Activated T-cell treated with anti-CD3 and anti-CD28 coated beads for 4 hours (primary cell): ENCODE results near the gene GIT2.
"Not testable (repeated sequence)": the region's sequence is repeated elsewhere in the genome, so short reads cannot be mapped to it uniquely, and the experiment has no call there.

ENCODE experiments used
- DNase-seq: peaks from one replicate; pipeline ENCODE4 v3.0.0-alpha.2; 2020

The GIT2 gene

DNA sequence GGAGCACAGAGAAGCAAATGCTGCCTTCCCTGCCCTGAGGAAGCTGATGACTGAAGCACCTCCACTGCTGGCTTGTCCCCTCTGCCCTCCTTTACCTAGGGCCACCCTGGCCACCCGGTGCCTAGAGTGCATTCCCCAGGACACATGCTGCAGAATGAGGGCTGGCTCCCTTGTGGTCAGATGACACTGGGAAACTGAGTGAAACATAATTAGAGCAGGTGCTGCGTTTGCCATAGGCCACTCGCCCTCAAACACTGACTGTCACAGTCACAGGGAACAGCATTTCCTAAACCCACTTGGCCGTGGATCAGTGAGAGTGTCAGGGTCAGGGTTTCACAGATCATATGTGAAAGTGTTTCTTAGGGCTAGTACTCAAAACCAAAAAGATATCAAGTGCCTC, 80.1 kb downstream of the GIT2 start:
- no peak for DNase-seq

DNA sequence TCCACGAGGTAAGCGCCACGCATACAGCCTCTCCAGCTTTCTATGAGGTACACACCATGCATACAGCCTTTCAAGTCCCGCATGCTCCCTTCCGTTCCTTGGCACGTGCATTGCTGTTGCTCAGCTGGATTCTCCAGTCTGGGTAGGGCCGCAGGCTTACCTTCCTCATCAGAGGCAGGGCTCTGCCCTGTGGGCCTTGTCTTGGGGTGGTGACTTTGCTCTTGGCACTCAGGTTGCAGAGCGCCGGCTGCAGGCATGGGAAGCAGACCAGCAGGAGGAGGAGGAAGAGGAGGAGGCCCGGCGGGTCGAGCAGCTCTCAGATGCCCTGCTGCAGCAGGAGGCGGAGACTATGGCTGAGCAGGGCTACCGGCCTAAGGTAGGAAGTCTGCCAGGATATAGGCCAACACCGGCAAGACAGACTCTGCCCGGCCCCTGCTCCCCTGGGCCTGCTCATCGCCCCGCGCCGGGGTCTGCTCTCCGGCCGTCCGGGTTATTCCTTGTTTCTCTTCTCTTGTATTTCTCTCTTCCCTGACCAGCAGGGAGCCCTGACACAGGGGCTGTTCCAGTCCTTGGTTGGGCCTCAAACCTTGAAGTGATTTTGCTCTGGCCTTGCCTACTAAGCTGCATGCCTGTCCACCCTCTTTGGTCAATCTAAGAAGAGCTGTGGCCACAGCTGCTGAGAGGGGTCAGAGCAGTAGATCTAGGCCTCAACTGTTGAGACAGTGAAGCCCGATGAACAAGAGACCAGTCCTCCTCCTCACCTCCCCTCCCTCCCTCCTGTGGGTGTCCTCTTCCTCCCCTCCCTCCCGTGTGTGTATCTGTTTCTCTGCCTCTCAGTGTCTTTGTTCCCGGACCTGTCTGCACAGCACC, 80.8 kb downstream of the GIT2 start:
- no peak for DNase-seq

GRCh38 chr12:109914461-109914860, 81.7 kb downstream of the GIT2 start:
- no peak for DNase-seq

DNA sequence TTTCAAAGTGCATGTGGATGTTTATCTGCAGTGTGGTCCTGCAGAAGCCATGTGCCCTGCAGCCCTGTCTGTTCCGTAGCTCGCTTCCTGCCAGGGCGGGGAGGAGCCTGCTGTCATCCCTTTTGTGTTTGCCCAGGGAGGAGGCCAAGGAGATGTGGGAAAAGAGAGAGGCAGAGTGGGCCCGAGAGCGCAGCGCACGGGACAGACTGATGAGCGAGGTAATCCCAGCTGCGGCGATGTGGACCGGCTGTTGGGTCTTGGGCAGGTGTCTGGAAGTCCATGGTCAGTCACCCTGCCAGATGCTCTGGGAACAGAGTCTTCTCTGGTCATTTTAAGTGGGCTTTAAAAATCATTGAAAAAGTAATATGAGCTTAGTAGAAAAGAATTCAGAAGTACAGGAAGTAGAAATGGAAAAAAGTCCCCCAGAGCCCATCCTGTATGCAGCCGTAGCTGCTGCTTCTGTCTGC, 83.3 kb downstream of the GIT2 start:
- DNase-seq: no peak

DNA sequence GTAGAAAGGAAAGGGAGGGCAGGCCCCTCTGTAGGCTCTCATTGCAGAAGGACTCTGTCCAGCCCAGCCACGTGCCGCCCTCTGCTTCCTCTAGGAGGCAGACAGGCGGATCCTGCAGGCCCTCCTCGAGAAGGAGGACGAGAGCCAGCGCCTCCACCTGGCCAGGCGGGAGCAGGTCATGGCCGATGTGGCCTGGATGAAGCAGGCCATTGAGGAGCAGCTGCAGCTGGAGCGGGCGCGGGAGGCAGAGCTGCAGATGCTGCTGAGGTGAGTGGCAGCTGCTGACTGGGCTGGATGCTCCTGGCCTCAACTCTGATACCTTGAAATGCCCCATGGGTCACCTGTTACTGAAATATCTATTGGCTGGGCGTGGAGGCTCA, 85.2 kb downstream of the GIT2 start:
- no peak for DNase-seq

DNA sequence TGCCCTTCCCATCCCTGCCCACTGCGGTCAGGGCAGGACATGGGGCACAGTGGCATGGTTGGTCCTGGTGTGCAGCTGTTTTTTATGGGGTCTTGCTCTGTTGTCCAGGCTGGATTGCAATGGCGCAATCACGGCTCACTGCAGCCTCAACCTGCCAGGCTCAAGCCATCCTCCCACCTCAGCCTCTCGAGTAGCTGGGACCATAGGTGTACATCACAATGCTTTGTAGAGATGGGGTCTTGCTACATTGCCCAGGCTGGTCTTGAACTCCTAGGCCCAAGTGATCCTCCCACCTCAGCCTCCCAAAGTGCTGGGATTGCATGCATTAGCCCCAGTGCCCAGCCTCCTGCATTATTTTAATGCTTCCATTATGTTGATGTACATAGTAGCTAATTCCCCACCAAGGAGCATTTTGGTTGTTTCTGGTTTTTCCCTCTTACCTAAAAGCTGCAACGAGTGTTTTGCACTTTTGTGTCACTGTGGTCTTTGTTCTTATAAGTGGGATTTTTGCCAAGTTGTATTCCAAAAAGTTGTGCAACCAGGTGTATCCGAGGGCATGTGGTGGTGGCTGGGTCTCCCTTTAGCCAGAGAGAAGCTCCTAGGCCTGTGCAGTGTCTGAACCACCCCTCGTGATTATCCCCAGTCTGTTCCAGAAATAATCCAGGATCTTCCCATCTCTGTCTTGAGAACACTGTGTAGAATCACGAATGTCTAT, 85.8 kb downstream of the GIT2 start:
- no peak for DNase-seq

GRCh38 chr12:109905301-109905700, 90.9 kb downstream of the GIT2 start:
- no peak for DNase-seq

DNA sequence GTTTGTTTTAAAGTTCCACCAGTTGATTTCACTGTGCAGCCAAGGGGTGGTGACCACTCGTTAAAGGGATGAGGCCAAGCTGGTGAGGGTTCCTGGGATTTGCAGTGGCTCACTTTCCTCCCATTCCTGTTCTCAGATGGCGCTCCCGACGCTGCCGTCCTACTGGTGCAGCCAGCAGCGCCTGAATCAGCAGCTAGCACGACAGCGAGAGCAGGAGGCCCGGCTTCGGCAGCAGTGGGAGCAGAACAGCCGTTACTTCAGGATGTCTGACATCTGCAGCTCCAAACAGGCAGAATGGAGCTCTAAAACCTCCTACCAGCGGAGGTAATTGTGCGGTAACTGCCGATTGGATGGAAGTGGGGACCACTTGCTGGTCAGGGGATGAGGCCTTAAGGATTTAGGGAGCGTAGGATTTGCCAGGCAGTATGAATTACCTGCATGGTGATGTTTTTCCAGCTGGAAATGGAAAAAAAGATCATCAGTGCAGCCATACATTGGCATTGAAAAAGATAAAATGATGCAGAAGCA, 93.2 kb downstream of the GIT2 start:
- DNase-seq: no peak

DNA sequence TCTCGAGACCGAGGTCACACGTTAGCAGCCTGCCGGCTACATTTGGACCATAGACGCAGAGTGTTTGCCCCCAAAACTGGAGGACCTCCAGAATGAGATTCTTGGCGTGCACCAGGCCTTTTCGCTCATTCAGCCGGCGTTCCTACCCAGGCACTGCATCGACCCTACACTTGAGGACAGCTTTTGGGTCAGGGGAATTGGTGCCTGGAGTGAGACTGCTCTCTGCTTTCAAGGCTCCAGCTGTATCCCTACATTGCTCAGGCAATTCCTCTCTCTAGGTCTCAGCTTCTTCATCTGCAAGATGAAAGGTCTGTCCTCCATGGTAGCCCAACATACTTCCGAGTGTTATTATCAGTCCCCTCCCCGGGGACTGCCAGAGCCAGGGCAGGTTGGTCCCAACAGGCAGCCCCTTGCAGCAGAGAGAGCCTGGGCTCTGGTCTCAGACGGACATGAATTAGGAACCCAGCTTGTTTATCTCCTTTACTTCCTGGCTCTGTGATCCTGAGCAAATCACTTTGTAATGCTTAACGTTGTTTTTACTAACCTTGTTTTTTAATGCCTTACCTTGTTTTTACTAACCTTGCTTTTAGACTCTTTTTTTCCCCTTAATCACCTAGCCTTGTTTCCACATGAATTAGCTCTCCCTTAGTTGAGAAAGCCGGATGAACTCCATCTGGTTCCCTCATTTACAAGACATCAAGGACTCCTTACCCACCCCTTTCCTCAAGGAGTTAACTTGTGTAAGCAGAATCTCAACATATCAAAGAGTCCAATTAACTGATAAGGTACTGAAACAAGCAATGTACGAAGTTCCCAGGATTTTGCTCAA, 95.2 kb downstream of the GIT2 start:
- no peak for DNase-seq

- DNase-seq: peak; percentile 53
These were observed 96.1 kb downstream of the GIT2 start, which contains the start of gene TCHP for GRCh38 chr12:109899783-109900751. Gene TCHP (plus strand): TSS chr12:109900274. CDS start chr12:109903027, 2,753 bp downstream.

- DNase-seq: not testable (repeated sequence)
These were observed 96.8 kb downstream of the GIT2 start for GRCh38 chr12:109899345-109899744.

DNA sequence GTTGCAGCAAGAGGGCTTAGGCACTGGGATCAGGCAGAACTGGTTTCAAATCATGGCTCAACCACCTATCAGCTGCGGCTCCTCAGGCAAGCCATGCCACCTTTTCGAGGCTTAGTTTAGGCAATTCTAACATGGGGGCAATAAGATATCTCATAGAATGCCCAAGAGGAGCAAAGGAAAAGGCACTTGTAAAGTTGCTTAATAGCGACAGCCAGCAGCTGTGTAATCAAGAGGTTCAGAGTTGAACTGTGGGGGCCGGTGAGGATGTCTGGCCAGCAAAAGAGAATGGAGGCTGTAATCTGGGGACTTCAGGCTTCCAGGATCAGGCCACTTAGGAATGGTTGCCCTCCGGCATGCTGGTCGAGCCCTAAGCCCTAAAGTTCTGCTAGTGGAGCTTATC, 99.1 kb downstream of the GIT2 start:
- DNase-seq: no peak

DNA sequence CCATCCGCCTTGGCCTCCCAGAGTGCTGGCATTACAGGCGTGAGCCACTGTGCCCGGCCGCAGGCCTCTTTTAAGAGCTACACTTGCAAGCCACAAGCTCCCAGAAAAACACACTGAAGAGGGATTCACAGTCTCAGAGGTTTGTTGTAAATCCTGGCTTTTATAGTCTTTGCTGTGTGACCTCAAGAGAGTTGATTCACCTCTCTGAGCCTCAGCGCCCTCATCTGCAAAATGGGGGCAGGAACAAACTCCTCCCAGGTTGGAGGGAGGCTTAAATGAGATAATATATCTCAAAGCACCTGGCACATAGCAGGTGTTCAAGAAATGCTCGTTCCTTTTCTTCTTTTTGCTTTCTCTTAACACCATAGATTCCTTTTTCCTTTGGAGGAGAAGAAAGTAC, 100.0 kb downstream of the GIT2 start:
- DNase-seq: no peak

DNA sequence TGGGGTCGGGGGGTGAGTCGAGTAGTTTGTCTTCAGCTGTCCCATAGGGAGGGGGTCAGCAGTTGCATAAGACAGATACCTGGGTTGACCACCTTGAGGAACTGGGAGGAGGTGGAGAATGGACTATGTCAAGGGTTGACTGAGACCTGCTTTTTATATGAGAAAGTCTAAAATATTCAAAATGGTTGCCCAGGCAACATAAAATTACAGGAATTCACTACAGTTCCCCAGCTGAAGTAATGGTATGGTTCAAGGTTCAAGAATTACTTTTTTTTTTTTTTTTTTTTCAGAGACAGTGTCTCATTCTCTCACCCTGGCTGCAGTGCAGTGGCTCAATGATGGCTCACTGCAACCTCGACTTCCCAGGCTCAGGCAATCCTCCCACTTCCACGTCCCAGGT, 101.2 kb downstream of the GIT2 start:
- no peak for DNase-seq

- DNase-seq: no peak
These were observed 102.7 kb downstream of the GIT2 start for GRCh38 chr12:109893261-109893995.

DNA sequence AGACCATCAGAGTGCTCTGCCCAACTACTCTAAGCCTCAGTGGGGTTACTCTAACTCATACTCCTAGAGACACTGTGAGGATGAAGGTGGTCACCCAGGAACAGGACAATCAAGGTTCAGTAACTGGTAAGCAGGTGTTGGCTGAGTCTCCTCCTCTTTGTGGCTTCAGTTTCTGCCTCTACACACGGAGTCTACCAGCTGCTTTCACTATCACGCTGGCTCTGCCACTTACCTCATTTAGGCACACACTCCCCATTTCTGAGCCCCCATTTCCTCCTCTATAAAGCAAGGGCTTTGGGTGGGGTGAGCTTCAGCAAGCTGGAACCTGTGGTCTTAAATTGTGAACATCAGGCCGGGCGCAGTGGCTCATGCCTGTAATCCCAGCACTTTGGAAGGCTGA, 103.4 kb downstream of the GIT2 start:
- no peak for DNase-seq

- DNase-seq: no peak
These were observed 103.9 kb downstream of the GIT2 start for GRCh38 chr12:109892165-109892715.

- not testable (repeated sequence) for DNase-seq
These were observed 104.4 kb downstream of the GIT2 start for GRCh38 chr12:109891731-109892130.

DNA sequence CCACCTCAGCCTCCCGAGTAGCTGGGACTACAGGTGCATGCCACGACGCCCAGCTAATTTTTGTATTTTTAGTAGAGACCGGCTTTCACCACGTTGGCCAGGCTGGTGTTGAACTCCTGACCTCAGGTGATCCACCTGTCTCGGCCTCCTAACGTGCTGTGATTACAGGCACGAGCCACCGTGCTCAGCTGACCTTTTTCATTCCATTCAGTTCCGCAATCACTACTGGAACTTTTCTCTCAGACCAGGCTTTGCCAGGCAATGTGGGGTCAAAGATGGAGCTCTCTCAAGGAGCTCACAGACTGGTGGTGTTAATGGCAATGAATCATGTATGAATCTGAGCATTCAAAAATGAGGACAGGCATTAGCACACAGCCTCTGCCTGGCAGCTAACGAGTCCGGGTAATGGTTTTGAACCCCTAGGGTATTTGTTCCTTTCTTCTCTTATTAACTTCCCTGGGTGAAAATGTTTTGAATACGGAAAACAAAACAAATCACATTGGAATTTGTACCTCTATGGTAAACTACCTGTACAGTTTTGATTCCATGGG, 105.5 kb downstream of the GIT2 start:
- no peak for DNase-seq
